ENCODE measurements around the gene PPFIBP1. TPM values are rescaled to one million over a fixed set of nuclear protein-coding genes. Genes with fewer than 3 reads are reported as not detected.

Gene PPFIBP1
- total RNA-seq, 2 donors from 2014 or later, result 65.2 to 66.0 TPM

DNA sequence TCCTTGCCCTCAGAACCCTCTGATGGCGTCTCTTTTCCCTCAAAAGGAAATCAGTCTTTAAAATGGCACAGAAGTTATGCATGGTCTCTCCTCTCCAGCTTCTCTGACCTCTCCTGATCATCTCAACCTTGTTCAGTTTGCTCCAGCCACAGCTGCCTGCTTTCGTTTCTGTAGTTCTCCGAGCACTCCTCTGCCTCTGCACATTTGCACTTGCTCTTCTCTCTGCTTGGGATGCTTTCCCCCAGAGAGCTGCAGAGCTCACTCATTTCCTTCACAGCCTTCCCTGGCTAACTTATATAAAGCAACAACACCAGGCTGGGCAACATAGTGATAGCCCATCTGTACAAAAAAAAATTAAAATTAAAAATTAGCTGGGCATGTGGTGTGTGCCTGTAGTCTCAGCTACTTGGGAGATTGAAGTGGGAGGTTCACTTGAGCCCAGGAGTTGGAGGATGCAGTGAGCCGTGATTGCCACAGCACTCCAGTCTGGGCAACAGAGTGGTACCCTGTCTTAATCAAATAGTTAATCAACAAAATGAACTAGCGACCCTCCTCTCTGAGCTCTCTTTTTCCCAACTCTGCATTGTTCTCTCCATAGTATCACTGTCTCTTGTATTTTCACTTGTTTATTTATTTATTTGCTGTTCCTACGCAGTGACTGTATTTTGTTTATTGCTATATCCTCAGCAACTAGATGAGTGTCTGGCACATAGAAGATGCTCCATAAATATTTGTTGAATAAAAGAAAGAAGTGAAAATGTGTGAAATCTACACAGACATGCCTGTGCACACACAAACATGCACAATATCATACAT lies 37.7 kb downstream of the PPFIBP1 start:
- no peak overlapping the region for H3K4me3 ChIP-seq
- no peaks in the 10 kb centered on the region for H3K9me3 ChIP-seq
- H3K4me1 ChIP-seq, result peaks cover 0 to 65% of the 10 kb centered on the region in 2 donors
- TF ChIP-seq CTCF (IDR thresholded peaks at IDR 0.05), result no peak
- DNase-seq (ENCODE audit: low spot score), result no peak
- H3K27me3 ChIP-seq, result no peaks in the 10 kb centered on the region
- H3K27ac ChIP-seq, result peak overlapping the region; percentile 10 to 20
- no peaks in the 10 kb centered on the region for H3K36me3 ChIP-seq

- Histone ChIP-seq H3K4me1 (peaks cover 0 to 45% of the 10 kb centered on the region in 2 donors), H3K27ac (peak overlapping the region in 1 of 2 donors; percentile 61), H3K36me3 (no peaks in the 10 kb centered on the region), H3K4me3 (no peak overlapping the region), H3K9me3 (no peaks in the 10 kb centered on the region), H3K27me3 (no peaks in the 10 kb centered on the region)
- no peak for TF ChIP-seq CTCF (IDR thresholded peaks at IDR 0.05)
- no peak for DNase-seq (ENCODE audit: low spot score)
Measured at GRCh38 chr12:27564612-27565213, 40.7 kb downstream of the PPFIBP1 start.

DNA sequence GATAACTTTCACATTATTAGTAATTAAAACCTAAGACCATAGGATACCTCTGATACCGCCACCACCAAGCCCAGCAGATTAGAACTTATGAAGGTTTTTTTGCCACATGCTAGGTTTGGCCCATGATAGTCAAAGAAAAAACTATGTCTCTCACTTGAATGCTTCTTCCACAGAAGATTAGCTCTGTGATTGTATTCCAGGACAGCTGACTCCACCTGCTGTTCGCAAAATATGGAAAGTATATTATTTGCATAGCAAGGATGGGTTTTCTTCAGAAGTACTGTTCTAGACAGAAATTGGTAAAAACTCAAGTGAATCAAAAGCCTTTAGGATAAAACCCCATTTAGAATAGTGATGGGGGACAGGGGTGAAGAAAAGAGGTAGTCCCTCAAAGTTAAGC lies 42.2 kb downstream of the PPFIBP1 start:
- Histone ChIP-seq H3K27me3 (no peaks in the 10 kb centered on the region), H3K27ac (no peak overlapping the region), H3K9me3 (no peaks in the 10 kb centered on the region), H3K4me1 (peaks cover 0 to 33% of the 10 kb centered on the region in 2 donors), H3K36me3 (no peaks in the 10 kb centered on the region), H3K4me3 (no peak overlapping the region)
- DNase-seq (ENCODE audit: low spot score), result no peak
- peak in 1 of 2 donors; percentile 21 for TF ChIP-seq CTCF (IDR thresholded peaks at IDR 0.05)

GRCh38 chr12:27566626-27567025 lies 42.6 kb downstream of the PPFIBP1 start:
- DNase-seq (ENCODE audit: low spot score), result no peak
- no peak overlapping the region for H3K27ac ChIP-seq
- peaks cover 0 to 28% of the 10 kb centered on the region in 2 donors for H3K4me1 ChIP-seq
- no peak overlapping the region for H3K4me3 ChIP-seq
- no peaks in the 10 kb centered on the region for H3K36me3 ChIP-seq
- no peaks in the 10 kb centered on the region for H3K9me3 ChIP-seq
- H3K27me3 ChIP-seq, result no peaks in the 10 kb centered on the region
- no peak for TF ChIP-seq CTCF (IDR thresholded peaks at IDR 0.05)

DNA sequence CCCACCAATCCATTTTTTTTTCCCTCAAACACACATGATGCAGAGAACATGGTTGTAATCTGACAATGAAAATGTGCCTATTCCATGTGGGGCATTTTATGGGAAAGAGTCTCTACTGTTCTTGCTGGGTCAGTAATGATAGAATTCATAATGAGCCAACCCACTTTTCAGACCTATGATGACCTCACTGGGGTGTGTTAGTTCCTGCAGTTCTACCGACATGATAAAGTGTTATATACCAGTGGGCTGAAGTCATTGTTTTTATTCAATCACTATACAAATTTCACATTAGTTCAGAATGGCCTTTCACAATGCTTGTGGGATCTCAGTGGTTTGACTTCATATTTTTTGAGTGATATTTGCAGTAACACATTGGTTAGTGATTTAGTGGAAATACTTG lies 47.5 kb downstream of the PPFIBP1 start:
- no peaks in the 10 kb centered on the region for H3K9me3 ChIP-seq
- H3K4me3 ChIP-seq, result no peak overlapping the region
- no peak for TF ChIP-seq CTCF (IDR thresholded peaks at IDR 0.05)
- H3K4me1 ChIP-seq, result peaks cover 0 to 16% of the 10 kb centered on the region in 2 donors
- no peaks in the 10 kb centered on the region for H3K36me3 ChIP-seq
- H3K27me3 ChIP-seq, result no peaks in the 10 kb centered on the region
- no peak overlapping the region for H3K27ac ChIP-seq
- no peak for DNase-seq (ENCODE audit: low spot score)
